Measurements from ENCODE around the gene PLCG2.
"Not testable (repeated sequence)": the region's sequence is repeated elsewhere in the genome, so short reads cannot be mapped to it uniquely, and the experiment has no call there.

Gene PLCG2

GRCh38 chr16:81921085-81921814 is 142.2 kb downstream of the PLCG2 start:
- peak; percentile 59 for DNase-seq

- no peak for DNase-seq
Measured at GRCh38 chr16:81921843-81922584, 142.9 kb downstream of the PLCG2 start.

GRCh38 chr16:81923296-81923695 is 144.2 kb downstream of the PLCG2 start:
- no peak for DNase-seq

- DNase-seq, result no peak
Measured at GRCh38 chr16:81925016-81925415, 145.9 kb downstream of the PLCG2 start.

- DNase-seq, result no peak
Measured at GRCh38 chr16:81926036-81926435, 146.9 kb downstream of the PLCG2 start.

GRCh38 chr16:81927561-81928185 is 148.6 kb downstream of the PLCG2 start:
- DNase-seq, result no peak

GRCh38 chr16:81928271-81928918 is 149.3 kb downstream of the PLCG2 start:
- no peak for DNase-seq

GRCh38 chr16:81928975-81929374 is 149.9 kb downstream of the PLCG2 start:
- no peak for DNase-seq

GRCh38 chr16:81929841-81930240 is 150.8 kb downstream of the PLCG2 start:
- no peak for DNase-seq

GRCh38 chr16:81931927-81932326 is 152.8 kb downstream of the PLCG2 start:
- DNase-seq, result no peak

GRCh38 chr16:81932668-81933067 is 153.6 kb downstream of the PLCG2 start:
- DNase-seq, result no peak

- DNase-seq, result no peak
Measured at GRCh38 chr16:81933361-81933760, 154.3 kb downstream of the PLCG2 start.

GRCh38 chr16:81934711-81935110 is 155.6 kb downstream of the PLCG2 start:
- DNase-seq, result not testable (repeated sequence)

- no peak for DNase-seq
Measured at GRCh38 chr16:81936209-81937000, 157.3 kb downstream of the PLCG2 start.

GRCh38 chr16:81937305-81938038 is 158.4 kb downstream of the PLCG2 start:
- DNase-seq, result no peak

GRCh38 chr16:81938326-81939163 is 159.5 kb downstream of the PLCG2 start:
- no peak for DNase-seq

- no peak for DNase-seq
Measured at GRCh38 chr16:81939164-81940056, 160.3 kb downstream of the PLCG2 start.

GRCh38 chr16:81940781-81941560 is 161.9 kb downstream of the PLCG2 start:
- no peak for DNase-seq

Data from femur (tissue), 1 donor.